C4-2B (cell line): Measurements from ENCODE around the gene PCDHAC2.

Experiments used
- H3K27ac ChIP-seq: fragments of 450-650 bp; 2 replicates; pipeline ENCODE4 v1.5.1; 2017
- ZFX ChIP-seq: fragments of 450-650 bp; IDR thresholded peaks from 2 replicates; pipeline ENCODE4 v1.6.1; 2017
- TF ChIP-seq, protein P1 (sequence below): fragments of 450-650 bp; conservative IDR thresholded peaks from 2 replicates; pipeline ENCODE4 v1.5.1; 2017; ENCODE audit warnings: mild to moderate bottlenecking

PCDHAC2 gene

DNA sequence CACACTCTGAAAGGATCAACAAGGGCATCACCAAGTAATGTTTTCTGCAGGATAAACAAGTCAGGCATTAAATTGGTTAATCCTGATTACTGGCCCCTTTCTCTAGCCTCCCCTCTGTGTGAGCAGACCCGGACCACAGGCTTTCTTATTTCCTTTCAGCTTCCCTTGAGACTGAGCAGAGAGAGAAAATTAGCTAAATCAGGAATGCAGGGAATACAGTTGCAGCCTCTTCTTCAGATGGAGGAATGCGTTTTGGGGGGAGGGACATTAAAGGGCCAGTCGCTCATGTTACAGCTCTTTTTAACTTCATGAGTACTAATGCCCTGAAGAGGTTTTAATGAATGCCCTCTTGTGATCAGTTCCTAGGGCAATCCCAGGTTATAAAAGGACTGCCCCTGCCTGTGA is 19.8 kb downstream of the PCDHAC2 start:
- TF ChIP-seq, protein P1, sequence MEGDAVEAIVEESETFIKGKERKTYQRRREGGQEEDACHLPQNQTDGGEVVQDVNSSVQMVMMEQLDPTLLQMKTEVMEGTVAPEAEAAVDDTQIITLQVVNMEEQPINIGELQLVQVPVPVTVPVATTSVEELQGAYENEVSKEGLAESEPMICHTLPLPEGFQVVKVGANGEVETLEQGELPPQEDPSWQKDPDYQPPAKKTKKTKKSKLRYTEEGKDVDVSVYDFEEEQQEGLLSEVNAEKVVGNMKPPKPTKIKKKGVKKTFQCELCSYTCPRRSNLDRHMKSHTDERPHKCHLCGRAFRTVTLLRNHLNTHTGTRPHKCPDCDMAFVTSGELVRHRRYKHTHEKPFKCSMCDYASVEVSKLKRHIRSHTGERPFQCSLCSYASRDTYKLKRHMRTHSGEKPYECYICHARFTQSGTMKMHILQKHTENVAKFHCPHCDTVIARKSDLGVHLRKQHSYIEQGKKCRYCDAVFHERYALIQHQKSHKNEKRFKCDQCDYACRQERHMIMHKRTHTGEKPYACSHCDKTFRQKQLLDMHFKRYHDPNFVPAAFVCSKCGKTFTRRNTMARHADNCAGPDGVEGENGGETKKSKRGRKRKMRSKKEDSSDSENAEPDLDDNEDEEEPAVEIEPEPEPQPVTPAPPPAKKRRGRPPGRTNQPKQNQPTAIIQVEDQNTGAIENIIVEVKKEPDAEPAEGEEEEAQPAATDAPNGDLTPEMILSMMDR = no peak
- no peak for TF ChIP-seq ZFX
- H3K27ac ChIP-seq = no peak overlapping the region

DNA sequence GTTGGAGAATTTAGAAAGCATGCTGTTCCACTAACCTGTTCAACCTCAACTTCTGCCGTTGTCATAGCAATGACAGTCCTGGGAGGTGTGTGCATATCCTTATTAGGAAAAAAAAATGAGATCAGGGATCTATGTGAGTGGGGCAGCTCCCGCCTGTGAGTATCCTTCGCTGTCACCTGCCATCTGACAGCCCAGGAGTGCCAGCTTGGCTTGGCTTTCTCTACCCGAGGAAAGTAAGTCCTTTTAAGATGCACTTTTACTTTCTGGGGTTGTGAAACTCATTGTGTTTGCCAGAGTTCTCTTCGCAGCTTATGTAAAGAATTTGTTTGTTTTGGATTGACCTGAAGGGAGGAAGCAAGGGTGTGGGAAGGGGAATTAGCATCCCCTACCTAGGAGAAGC is 21.8 kb downstream of the PCDHAC2 start:
- TF ChIP-seq ZFX = no peak
- TF ChIP-seq, protein P1 = no peak
- no peak overlapping the region for H3K27ac ChIP-seq

DNA sequence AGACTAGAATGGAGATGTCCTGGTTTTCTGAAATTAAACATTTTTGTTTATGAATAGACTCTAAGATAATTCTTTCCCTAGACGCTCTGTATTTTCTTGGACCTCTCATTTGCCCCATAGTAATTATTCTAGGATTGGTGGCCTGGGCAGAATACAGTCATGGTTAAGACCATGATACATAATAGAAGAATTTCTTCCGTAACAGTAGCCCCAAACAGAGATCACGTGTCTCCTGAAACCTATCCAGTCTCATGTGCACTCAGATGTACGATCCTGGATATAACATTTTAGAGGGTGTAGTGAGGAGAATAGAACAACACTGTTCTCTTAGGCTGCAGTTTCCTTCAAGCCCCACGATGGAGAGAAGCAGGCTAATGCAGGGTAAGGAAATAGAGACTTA is 22.3 kb downstream of the PCDHAC2 start:
- TF ChIP-seq, protein P1 = no peak
- TF ChIP-seq ZFX = no peak
- no peak overlapping the region for H3K27ac ChIP-seq

DNA sequence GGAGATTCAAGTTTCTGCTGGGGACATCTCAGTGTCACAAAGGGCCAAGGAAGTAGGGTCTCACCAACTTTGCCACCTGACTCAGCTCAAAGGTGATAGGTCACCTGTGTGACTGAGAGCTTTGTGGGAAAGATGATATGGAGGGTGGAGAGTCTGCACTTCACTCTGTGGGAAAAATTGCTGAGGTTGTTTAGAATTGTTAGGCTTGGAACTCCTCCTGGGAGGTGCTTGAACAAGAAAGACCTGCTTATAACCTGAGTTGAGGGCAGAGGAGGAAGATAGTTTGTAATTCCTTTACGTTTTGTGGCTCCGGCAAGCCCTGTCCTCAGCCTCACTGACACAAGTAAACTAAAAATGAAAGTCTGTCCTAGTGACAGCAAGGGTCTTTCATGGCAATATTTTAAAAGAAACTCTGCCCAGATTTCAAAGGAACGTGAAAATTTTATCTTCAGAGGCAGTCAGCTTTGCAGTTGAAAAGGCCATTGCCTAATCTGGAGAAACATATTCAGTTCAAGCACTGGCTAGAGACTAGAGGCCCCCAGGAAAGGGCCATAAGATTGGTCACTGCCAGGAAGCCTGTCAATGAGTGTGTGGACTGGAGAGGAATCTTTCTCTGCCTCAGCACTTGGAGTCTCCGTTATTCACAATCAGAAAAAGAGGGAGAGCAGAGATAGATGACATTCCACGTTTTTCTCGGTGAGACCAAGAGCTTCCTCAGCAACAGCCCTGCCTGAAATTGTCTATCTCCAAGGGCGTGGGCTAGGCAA is 23.2 kb downstream of the PCDHAC2 start:
- TF ChIP-seq ZFX = no peak
- H3K27ac ChIP-seq = no peak overlapping the region

DNA sequence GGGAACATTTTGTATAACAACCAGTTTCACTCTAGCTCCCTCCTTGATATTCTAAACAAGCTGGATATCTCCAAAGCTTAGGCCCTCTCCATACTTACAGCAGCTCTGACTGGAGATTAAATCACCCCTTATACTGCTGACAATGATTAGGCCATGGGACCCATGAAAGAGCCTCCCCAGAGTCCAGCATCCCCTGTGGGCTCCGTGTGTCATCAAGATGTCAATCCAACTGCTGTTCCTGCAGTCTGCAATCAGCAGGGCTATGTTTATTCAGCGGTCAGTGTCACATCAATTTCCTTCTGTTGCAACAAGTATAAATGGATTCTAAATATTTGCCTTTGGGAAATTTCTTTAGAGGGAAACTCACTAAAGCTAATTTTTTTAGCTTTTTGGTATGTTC is 26.6 kb downstream of the PCDHAC2 start:
- H3K27ac ChIP-seq = no peak overlapping the region
- TF ChIP-seq, protein P1 = no peak
- TF ChIP-seq ZFX = no peak

DNA sequence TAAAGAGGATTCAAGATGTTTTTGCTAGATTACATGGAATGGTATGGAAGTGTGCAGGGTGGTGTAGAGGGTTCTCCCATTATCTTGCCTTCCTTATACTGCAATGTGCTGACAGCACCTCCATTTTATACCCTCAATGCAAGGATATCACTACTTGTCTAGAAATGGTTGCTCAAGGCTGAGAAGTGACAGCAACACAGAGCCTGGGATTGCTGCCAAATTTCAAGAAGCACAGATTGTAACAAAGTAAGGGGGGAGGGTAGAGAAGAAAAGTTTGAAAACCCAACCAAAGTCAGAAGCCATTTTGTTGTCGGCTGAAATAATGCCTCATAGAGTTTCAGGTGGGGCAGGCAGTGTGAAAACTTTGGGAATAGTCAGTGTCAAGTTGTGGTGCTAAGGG is 29.8 kb downstream of the PCDHAC2 start:
- TF ChIP-seq, protein P1 = no peak
- TF ChIP-seq ZFX = no peak
- no peak overlapping the region for H3K27ac ChIP-seq

DNA sequence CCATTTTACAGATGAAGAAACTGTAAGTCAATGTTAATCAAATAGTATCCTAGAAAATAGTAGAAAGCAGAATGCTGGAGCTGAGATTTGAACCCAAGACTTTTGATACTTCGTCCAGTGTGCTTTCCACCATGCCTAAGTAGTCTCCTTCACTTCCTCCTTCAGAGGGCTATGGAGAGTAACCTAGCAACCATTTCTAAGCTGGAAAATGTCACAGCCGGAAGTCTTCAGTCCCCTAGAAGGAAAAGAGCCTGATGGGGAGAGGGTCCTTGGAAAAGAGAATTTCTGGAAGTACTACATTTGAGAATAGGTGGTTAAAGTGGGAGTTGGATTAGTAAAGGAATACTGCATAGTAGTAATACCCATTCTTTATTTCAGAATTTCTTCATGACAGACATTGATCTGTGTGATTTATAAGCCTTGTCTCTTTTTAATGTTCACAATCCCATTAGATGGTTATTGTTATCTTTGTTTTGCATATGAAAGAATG is 32.7 kb downstream of the PCDHAC2 start:
- H3K27ac ChIP-seq = no peak overlapping the region
- TF ChIP-seq, protein P1 = no peak
- no peak for TF ChIP-seq ZFX

DNA sequence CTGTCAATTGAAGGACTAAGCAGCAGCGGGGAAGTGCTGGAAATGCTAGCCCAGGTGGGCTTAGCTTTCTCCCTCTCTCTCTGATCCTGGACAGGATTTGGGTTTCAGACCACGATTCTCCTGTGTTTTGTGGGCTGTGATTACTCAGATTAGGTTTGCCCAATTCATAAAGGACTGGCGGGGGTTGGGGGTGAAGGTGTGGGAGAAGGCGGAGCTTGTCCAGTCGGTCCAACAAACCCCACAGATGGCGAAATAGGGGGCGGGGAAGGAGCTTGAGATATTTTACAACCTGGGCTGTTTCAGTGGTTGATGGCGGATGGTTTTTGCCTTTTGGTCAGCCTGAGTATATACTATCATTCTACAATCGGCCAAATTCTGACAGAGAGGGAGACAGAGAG is 35.2 kb downstream of the PCDHAC2 start:
- H3K27ac ChIP-seq = no peak overlapping the region
- TF ChIP-seq, protein P1 = no peak
